HL-60/S4 treated with phorbol 12-myristate 13-acetate at 8.2 ng/mL for 4 days and 3 days (cell line): ENCODE data around the gene KATNBL1.

Experiments
- in situ Hi-C: fragments of 300-500 bp; cut with MboI; formaldehyde crosslinking; loops from 2 replicates; pipeline ENCODE4 v1.15.0; 2022; ENCODE audit warnings: low sequenced_read_pairs

KATNBL1 gene, protein sequence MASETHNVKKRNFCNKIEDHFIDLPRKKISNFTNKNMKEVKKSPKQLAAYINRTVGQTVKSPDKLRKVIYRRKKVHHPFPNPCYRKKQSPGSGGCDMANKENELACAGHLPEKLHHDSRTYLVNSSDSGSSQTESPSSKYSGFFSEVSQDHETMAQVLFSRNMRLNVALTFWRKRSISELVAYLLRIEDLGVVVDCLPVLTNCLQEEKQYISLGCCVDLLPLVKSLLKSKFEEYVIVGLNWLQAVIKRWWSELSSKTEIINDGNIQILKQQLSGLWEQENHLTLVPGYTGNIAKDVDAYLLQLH

DNA sequence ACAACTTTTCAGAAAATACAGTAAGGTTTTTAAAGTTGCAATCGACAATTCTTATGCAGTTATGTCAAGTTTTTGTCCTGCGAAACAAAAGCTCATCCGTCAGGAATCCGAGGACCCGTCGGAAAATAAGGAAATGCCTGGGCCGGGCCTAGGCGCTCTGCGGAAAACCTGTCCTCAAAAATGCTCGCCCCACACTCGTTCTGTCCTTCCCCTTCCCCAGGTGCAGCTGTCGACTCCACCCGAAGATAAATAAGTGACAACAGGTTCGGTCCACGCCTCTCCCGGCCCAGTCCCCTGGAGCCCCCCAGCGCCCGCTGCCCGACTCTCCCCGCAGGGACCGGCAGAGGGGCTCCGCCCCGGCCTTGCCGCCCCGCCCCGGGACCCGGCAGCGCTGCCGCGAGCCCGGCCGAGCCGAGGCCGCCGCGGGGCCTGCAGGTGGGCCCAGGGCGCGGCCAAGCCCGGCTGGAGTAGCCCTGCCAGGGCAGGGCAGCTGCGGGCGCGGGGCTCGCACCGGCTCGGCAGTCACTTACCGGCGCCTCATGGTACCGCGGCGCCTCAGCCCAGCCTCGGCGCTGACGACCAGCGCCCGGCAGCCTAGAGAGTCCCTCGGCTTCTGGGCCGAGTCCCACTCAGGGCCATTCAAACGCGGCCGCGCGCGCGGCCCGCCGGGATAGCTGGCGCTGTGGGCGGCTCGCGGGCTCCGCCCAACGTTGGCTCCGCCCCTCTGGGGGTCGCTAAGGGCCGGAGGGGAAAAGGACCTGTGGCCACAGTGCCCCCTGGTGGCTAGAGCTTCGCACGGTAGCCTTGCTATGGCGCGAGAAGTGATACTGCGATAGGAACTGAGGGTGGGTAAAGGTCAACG lies at the start of gene KATNBL1:
Gene KATNBL1 (minus strand): TSS at position 676 of the 862 bp plus-strand sequence. CDS start 46,420 bp downstream, outside the sequence.
- in situ Hi-C loops, result no loop called here

DNA sequence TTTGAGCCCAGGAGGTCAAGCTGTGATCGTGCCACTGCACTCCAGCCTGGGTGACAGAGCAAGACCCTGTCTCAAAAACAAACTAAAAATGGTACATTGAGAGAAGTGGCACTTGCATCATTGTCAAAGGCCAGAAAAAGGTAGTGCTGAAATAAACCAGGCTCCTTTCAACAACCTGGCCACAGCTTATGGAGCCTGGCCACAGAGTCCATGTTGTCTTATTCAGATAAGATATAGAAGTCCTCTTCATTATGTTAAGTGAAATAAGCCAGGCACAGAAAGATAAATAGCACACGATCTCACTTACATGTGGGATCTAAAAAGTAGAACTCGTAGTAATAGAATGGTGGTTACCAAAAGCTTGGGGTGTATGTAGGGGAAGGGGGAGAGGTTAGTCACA lies 49.7 kb upstream of the KATNBL1 start:
- in situ Hi-C loops, result no loop called here

DNA sequence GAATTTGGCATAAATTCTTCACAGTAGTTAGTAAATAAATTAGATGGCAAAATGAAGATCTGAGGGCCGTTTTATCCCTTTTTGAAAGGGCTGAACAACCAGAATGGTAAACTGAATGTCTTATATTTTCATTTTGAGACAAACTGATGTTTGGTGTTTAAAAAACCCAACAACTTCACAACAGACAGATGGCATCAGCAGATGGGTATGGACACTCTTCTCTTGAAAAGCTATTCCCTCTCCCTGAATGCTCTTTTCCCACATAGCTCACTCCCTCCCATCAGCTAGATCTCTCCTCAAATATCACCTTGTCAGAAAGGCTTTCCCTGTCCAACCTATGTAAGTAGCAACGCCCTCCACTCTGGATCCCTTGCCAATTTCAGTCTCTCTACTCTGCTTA lies 48.3 kb upstream of the KATNBL1 start:
- in situ Hi-C loops, result no loop called here

DNA sequence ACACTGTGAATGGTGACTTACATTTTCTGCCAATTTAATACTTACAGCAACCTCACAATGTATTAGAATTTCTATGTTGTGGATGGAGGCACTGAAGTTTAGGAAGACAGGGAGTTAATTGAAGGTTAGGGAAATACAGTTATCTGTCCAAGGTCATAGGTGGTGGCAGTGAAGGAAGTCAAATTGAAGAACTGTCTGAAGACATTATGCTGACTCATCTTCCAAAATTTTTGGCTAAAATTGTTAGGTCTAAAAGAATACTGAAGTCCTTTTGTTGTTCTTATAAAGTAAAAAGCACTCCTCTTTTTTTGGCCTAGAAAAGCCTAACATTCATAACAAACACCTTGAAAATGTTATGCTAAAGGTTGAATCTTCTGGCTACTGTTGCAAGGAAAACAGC lies 42.6 kb upstream of the KATNBL1 start:
- in situ Hi-C loops, result no loop called here

DNA sequence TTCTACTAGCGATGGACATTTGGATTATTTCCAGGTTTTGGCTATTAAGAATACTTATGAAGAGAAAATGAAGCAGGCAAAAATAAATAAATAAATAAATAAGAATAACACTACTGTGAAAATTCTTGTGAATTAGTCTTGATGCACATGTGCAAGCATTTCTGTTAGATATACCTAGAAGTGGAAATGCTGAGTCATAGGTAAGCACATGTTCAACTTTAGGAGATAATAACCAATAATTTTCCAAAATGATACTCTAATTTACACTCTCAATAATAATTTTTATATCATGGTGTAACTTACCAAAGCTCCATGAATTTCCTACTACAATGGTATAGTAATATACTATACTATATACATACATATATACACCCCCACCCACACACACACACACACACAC lies 38.3 kb upstream of the KATNBL1 start:
- in situ Hi-C loops, result no loop called here

DNA sequence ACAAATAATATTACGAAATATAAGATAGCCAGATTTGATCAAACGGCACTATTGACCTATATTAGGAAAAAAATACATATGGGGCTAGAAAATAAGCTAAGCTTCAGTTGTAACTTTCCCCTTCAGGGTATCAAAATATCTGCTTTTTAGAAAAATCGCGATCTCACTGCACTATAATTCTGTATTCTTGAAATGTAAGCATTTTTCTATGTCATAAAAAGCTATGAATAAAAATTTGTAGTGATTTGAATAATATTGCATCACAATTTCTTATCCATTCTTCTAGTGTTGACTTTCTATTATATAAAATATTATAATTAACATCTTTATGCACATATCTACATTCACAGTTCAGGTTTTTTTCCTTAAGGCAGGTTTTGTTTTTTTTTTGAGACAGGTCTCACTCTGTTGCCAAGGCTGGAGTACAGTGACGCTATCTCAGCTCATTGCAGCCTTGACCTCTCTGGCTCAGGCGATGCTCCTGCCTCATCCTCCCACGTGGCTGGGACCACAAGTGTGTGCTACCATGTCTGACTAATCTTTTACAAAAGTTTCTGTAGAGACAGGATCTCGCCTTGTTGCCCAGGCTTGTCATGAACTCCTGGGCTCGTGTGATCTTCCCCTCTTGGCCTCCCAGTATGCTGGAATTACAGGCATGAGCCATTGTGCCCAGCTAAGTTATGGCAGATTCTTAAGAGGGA lies 36.5 kb upstream of the KATNBL1 start:
- in situ Hi-C loops, result no loop called here

DNA sequence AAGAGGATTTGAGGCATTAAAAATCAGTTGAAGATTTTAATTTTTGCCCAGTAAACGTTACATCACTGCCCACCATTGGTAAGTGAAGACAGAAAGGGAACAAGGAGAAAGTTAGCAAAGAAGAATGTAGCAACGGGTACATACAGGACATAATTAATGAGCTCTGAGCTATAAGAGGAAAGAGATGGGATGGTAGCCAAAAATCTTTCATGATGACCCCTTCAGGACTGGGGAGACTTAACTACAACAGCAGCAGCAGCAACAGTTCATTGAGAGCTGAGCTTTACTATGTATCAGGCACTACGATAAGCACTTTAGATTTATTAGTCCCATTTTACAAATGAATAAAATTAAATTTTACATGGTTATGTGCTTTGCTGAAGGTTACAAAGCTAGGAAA lies 33.3 kb upstream of the KATNBL1 start:
- in situ Hi-C loops, result no loop called here

DNA sequence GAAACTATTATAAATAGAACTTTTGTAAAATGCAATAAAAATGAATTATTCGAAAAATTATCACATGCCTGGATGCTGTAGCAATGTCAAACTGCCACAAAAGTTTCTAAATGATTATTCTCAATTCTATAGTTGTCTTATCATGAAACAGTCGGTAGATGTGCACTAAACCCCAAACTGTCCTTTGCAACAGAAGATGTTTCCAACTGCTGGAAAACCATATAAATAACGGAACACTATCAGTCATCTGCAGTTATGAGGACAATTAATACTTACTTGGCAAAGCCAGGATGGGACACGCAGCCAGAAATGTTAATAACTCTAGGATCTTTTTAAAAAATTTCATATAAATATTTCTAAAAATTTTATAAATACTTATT lies 32.4 kb upstream of the KATNBL1 start:
- in situ Hi-C loops, result no loop called here

DNA sequence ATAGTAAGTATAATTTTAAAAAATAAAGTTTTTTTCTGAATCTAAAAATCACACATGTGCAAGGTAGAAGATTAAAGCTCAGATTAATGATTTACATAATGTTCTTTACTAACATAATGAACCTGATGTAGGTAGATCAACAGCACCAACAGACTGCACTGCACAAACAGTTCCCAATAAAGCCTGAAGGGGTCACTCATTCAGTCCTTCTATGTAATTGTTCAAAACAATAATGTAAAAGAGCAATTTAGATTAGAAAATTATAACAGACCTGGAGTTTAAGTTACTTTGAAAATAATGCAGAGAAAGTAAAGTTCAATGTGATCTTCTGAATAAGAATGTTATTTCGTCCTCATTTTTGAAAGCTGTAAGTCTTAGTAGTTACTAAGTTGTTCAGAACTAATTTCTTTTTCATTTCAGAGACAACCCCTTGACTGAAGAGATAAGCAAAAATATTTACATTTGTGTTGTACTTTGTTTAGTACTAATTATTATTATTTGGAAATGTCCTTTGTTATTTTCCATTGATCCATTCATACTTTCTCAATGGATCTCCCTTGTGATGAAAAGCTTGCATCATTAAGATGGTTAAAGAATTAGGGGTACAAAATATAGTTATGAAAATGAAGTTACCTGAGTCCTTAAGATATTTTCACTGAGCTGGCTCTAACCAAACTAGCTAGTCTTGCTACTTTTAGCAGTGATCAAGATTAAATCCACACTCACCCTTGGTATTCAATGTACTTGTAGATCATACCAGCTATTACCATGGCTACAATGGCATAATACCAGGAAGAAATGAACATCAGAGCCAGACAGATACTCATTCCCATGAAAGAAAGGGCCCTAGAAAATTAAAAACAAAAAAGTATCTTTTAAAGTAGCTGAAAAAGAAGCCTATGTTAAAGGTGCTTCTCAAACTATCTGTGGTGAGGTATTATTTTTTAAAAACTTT lies 31.8 kb upstream of the KATNBL1 start:
- in situ Hi-C loops, result no loop called here

DNA sequence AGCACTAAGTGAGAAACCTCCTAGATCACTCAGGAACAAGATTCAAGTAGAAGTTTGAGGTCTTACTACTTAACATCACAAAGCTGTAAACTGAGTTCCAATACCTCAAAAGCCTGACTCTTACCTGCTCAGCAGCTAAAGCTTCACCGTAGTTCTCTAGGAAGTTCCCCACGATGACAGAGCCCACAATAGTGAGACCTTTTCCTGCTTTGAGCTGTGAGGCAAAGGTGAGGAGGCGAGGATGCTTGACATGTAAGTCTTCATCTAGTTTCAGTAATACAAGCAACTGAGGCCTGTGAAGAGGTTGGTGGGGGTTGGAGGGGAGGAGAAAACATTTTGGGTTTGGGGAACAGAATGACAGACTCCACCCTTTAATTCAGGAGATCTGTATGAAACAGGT lies 30.6 kb upstream of the KATNBL1 start:
- in situ Hi-C loops, result no loop called here

DNA sequence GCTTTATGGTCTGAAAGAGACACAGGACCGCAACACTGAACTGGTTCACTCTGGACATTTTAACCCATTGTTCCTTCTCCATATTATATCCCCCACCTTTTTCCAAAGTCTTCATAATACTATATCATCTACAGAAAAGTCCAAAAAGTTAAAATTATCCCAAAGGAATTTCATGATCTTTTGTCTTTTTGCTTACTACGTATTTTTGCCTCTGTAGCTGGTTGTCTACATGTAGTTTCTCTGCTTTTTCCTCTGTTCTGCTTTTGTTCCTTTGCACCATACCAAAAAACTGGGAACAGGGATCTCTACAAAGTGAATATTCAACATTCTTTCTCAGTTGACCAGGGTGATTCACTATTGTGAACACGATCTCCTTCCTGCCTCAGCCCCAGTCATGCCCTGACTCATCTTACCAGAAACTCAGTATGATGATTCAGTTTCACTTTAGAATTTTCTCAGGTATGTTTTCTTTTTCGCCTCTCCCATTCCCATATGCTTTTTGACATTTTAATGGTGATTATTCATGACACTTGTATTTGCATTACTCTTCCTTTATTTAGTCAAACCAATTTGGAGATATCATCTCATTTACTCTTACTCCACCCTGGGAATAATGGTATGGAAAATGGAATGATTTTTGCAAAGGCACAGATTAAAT lies 29.4 kb upstream of the KATNBL1 start:
- in situ Hi-C loops, result no loop called here

DNA sequence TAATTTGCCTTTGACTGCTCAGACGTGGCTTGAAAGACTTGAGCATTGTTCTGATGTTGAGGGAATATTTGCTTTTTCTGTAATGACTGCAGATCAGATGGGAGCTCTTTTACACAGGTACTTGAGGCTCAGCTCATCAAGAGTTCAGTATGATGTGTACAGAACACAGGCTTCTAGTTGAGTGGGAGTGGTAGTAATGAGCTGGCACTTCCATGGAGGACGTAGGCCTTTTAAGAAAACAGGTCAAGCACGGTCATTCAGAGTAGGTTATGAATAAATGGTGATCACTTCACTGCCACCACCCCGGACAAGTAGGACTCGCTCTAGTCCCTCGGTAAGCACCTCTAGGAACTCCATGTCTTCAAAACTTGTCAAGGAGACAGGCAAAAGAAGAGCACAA lies 23.7 kb upstream of the KATNBL1 start:
- in situ Hi-C loops, result no loop called here

DNA sequence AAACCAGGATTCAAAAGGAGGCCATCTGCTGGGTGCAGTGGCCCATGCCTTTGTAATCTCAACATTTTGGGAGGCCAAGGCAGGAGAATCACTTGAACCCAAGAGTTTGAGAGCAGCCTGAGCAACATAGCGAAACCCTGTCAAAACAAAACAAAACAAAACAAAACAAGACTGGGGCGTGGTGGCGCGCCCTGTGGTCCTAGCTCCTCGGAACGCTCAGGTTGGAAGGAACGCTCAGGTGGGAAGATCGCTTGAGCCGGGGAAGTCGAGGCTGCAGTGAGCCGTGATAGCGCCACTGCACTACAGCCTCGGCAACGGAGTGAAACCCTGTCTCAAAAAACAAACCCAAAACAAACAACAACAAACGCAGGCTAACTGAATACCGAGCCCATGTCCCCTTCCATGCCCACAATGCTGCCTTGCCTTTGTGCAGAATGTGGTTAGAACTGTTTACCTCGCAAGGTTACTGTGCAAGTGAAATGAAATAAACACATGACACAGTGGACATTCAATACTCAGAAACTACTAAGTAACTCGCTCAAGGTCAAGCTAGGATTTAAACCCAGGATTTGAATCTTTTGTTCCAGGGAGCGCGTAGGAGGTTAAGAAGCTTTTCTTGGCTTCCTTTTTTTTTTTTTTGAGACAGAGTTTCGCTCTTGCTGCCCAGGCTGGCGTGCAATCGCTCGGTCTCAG lies 14.2 kb upstream of the KATNBL1 start:
- in situ Hi-C loops, result loop anchor here (10.0 kb wide), 1 partner anchor 119 kb away; the partner anchor contains the start of genes EMC7 and PGBD4

DNA sequence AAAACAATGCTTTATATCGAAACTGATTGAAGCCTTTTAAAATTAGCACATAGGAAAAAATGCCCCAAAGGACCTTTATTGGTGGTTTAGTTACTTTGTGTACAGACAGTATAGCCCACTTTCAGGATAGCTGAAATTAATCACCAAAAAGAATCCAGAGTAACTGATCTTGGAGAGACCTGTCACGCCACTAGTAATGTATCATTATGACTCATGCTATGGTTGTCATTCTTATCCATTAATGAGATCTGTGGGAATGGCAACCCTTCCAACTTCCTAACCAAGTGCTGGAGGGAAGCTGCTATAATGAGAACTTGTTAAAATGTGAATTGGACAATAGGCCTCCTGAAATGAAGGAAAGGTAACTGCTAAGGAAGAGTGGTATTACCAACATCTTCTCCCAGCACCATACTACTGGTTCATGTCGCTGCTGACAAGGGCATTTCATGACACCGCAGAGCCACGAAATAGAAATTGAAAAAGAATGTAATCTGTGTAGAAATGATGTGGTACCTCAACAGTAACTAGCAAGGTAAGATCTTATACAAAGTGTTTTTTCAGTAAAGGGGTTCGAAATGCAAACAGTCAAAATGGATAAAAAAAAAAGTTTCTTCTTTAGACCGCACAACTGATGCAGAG lies 7.8 kb upstream of the KATNBL1 start:
- in situ Hi-C loops, result no loop called here

DNA sequence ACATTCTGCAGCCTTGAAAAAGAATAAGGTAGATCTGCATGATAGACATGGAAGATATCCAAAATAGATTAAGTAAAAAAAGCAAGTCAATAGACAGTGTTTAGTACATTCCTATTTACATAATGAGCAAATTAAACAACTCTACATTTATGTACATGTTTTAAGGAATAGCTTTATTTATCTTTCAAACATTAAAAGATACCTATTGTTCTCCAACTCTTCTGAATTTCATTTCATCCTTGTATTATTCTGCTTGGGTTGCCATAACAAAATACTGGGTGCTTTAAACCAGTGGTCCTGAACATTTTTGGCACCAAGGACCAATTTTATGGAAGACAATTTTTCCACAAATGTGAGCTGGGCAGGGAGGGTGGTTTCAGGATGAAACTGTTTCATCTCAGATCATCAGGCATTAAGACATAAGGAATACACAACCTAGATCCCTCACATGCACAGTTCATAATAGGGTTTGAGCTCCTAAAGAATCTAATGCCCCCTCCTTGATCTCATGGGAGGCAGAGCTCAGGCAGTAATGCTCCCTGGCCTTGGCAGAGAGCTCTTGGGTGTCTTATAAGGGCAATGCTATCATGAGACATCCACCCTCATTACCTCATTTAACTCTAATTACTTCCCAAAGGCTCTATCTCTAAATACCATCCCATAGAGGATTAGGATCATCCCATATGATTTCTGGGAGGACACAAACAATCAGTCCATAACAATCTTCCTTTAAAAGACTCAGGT lies 6.8 kb upstream of the KATNBL1 start:
- in situ Hi-C loops, result no loop called here

DNA sequence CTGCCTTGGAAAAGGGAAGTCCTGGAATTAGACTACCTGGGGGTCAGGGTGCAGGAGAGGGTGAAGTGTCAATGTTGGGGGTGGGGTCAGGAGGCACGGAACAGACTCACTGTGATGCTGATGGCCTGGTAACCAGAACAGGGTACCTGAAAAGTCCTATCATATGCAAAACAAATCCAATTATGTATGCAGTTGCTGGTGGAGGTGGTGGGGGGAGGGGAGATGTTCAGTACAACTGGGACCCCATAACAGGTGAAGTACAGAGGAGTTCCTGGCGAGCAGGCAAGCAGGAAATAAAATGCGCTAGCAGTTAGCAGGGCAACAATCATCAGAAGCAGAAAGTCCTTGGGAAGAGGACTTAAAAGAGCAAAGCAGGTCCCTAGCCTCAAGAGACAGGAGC lies 4.2 kb upstream of the KATNBL1 start:
- in situ Hi-C loops, result no loop called here

DNA sequence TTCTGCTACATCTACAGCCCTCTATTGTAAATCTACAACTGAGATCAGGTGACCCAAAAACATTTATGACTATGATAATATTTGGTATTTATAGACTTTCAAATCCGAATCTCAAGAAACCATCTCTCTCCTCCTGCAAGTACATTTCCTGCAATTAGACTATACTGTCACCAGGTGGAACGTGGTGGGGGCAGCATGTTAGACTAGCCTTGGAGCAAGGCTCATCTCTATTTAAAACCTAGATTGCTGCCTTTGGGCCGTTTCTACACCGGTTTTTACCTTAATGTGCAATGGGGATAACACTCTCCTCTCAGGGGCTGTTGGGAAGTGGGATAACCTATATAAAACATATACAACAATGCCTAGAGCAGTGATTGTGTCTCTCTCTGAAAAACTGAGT lies 3.8 kb upstream of the KATNBL1 start:
- in situ Hi-C loops, result no loop called here

DNA sequence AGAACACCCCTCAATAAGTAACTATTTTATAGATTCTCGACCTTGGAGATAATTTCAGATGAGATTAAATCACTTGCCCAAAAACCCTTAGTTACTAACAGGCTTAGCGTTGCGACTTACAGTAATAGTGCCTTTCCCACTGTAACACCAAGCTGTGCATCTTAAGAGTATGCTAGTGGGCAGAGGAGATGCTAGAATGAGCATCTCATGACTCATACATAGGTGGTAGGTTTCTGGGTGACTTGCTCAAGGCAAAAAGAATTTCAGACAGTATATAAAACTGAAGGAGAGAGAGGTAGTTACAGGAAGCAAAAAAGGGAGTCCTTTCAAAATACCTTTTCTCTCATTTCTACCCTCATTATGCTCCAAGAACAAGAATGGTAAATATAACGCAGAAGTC lies 3.9 kb downstream of the KATNBL1 start:
- in situ Hi-C loops, result no loop called here
